ENCODE measurements around the gene PHYKPL.

GRCh38 chr5:178216088-178216534 lies 16.5 kb downstream of the PHYKPL start:
- no peak for TF ChIP-seq POLR2AphosphoS5 (IDR thresholded peaks at IDR 0.05; ENCODE audit: borderline replicate concordance, low read depth, low read length)
- TF ChIP-seq EZH2 (IDR thresholded peaks at IDR 0.05): no peak
- TF ChIP-seq FOXP2 (optimal IDR thresholded peaks at IDR 0.05; ENCODE audit: control extremely low read depth, extremely low read length, insufficient read depth): no peak

Data from SK-N-MC (cell line).